Activated CD4-positive, alpha-beta T cell treated with anti-CD3 and anti-CD28 coated beads, Interleukin-2, amount 10 ng/mL, durations not matched to agents 24 days and 14 days (primary cell): Measurements from ENCODE around the gene SYNC. TPM values are rescaled to one million over a fixed set of nuclear protein-coding genes. Genes with fewer than 3 reads are reported as not detected.
"Not testable (repeated sequence)": the region's sequence is repeated elsewhere in the genome, so short reads cannot be mapped to it uniquely, and the experiment has no call there.

Source experiments
- DNase-seq: peaks from one replicate; pipeline ENCODE4 v3.0.0; 2022
- H3K27ac Mint-ChIP-seq: one replicate; pipeline ENCODE4 v1.8.0; 2022; ENCODE audit warnings: mild to moderate bottlenecking, mixed read lengths
- H3K27me3 Mint-ChIP-seq: one replicate; pipeline ENCODE4 v1.8.0; 2022; ENCODE audit warnings: mixed read lengths
- H3K36me3 Mint-ChIP-seq: one replicate; pipeline ENCODE4 v1.8.0; 2022; ENCODE audit warnings: low read depth, mild to moderate bottlenecking, mixed read lengths
- H3K4me1 Mint-ChIP-seq: one replicate; pipeline ENCODE4 v1.8.0; 2021; ENCODE audit warnings: mixed read lengths
- H3K4me3 Mint-ChIP-seq: one replicate; pipeline ENCODE4 v1.8.0; 2022; ENCODE audit warnings: mild to moderate bottlenecking, moderate library complexity, mixed read lengths
- H3K9me3 Mint-ChIP-seq: one replicate; pipeline ENCODE4 v1.8.0; 2021; ENCODE audit warnings: mixed read lengths
- intact Hi-C: fragments of 100-400 bp; cut with micrococcal nuclease; formaldehyde crosslinking; loops from one replicate; pipeline ENCODE4 v1.15.1; 2023
- total RNA-seq: library from RNA; stranded (reverse); gene quantifications from 2 replicates; pipeline ENCODE4 v1.2.3, GENCODE V29; 2022

SYNC gene
- total RNA-seq, 1 donor from 2014 or later: not detected

- peaks cover 12% of the 10 kb centered on the region for H3K4me1 Mint-ChIP-seq
- intact Hi-C loops: no loop called here
- no peaks in the 10 kb centered on the region for H3K36me3 Mint-ChIP-seq
- no peak for DNase-seq
- peaks cover 6% of the 10 kb centered on the region for H3K27me3 Mint-ChIP-seq
- H3K4me3 Mint-ChIP-seq: no peak overlapping the region
- no peaks in the 10 kb centered on the region for H3K9me3 Mint-ChIP-seq
- peak overlapping the region; percentile 54 for H3K27ac Mint-ChIP-seq
Observed at GRCh38 chr1:32695098-32695904, 7.3 kb downstream of the SYNC start.

- intact Hi-C loops: no loop called here
- H3K9me3 Mint-ChIP-seq: no peaks in the 10 kb centered on the region
- H3K4me3 Mint-ChIP-seq: no peak overlapping the region
- peaks cover 12% of the 10 kb centered on the region for H3K4me1 Mint-ChIP-seq
- no peaks in the 10 kb centered on the region for H3K36me3 Mint-ChIP-seq
- H3K27ac Mint-ChIP-seq: no peak overlapping the region
- no peak for DNase-seq
- no peaks in the 10 kb centered on the region for H3K27me3 Mint-ChIP-seq
Observed at GRCh38 chr1:32693455-32694174, 9.0 kb downstream of the SYNC start.

- H3K27ac Mint-ChIP-seq: no peak overlapping the region
- H3K4me1 Mint-ChIP-seq: peaks cover 2% of the 10 kb centered on the region
- no peak for DNase-seq
- H3K9me3 Mint-ChIP-seq: no peaks in the 10 kb centered on the region
- H3K36me3 Mint-ChIP-seq: peaks cover 33% of the 10 kb centered on the region
- intact Hi-C loops: no loop called here
- no peak overlapping the region for H3K4me3 Mint-ChIP-seq
- H3K27me3 Mint-ChIP-seq: no peaks in the 10 kb centered on the region
Observed at GRCh38 chr1:32686387-32686786, 16.2 kb downstream of the SYNC start.

GRCh38 chr1:32685498-32685897 lies 17.1 kb downstream of the SYNC start:
- Mint-ChIP-seq H3K27me3 (no peaks in the 10 kb centered on the region), H3K36me3 (peaks cover 42% of the 10 kb centered on the region), H3K4me3 (no peak overlapping the region), H3K27ac (no peak overlapping the region), H3K9me3 (no peaks in the 10 kb centered on the region), H3K4me1 (peaks cover 2% of the 10 kb centered on the region)
- no peak for DNase-seq
- intact Hi-C loops: no loop called here

GRCh38 chr1:32684167-32684811 lies 18.3 kb downstream of the SYNC start:
- Mint-ChIP-seq H3K9me3 (no peaks in the 10 kb centered on the region), H3K27ac (peak overlapping the region; percentile 45), H3K4me1 (peaks cover 2% of the 10 kb centered on the region), H3K27me3 (no peaks in the 10 kb centered on the region), H3K36me3 (peaks cover 52% of the 10 kb centered on the region), H3K4me3 (no peak overlapping the region)
- DNase-seq: no peak
- intact Hi-C loops: no loop called here

GRCh38 chr1:32683397-32683796 lies 19.2 kb downstream of the SYNC start:
- H3K36me3 Mint-ChIP-seq: peaks cover 57% of the 10 kb centered on the region
- H3K27me3 Mint-ChIP-seq: no peaks in the 10 kb centered on the region
- DNase-seq: no peak
- peak overlapping the region; percentile 45 for H3K27ac Mint-ChIP-seq
- H3K4me3 Mint-ChIP-seq: no peak overlapping the region
- H3K4me1 Mint-ChIP-seq: peaks cover 2% of the 10 kb centered on the region
- H3K9me3 Mint-ChIP-seq: no peaks in the 10 kb centered on the region
- intact Hi-C loops: no loop called here

GRCh38 chr1:32681999-32682398 lies 20.6 kb downstream of the SYNC start:
- Mint-ChIP-seq H3K27me3 (no peaks in the 10 kb centered on the region), H3K27ac (no peak overlapping the region), H3K36me3 (peaks cover 66% of the 10 kb centered on the region), H3K4me1 (peaks cover 2% of the 10 kb centered on the region), H3K4me3 (no peak overlapping the region), H3K9me3 (no peaks in the 10 kb centered on the region)
- no peak for DNase-seq
- intact Hi-C loops: no loop called here

GRCh38 chr1:32681509-32681908 lies 21.1 kb downstream of the SYNC start:
- intact Hi-C loops: no loop called here
- peaks cover 69% of the 10 kb centered on the region for H3K36me3 Mint-ChIP-seq
- H3K27me3 Mint-ChIP-seq: no peaks in the 10 kb centered on the region
- no peaks in the 10 kb centered on the region for H3K9me3 Mint-ChIP-seq
- DNase-seq: no peak
- H3K27ac Mint-ChIP-seq: no peak overlapping the region
- H3K4me3 Mint-ChIP-seq: no peak overlapping the region
- H3K4me1 Mint-ChIP-seq: peaks cover 2% of the 10 kb centered on the region

GRCh38 chr1:32680642-32681041 lies 21.9 kb downstream of the SYNC start:
- Mint-ChIP-seq H3K36me3 (peaks cover 73% of the 10 kb centered on the region), H3K27ac (no peak overlapping the region), H3K4me3 (no peak overlapping the region), H3K9me3 (no peaks in the 10 kb centered on the region), H3K4me1 (peaks cover 2% of the 10 kb centered on the region), H3K27me3 (no peaks in the 10 kb centered on the region)
- DNase-seq: no peak
- intact Hi-C loops: no loop called here

- peaks cover 71% of the 10 kb centered on the region for H3K36me3 Mint-ChIP-seq
- H3K27ac Mint-ChIP-seq, intact Hi-C loops, H3K9me3 Mint-ChIP-seq, H3K4me1 Mint-ChIP-seq, H3K4me3 Mint-ChIP-seq, H3K27me3 Mint-ChIP-seq, DNase-seq: not testable (repeated sequence)
Observed at GRCh38 chr1:32679993-32680392, 22.6 kb downstream of the SYNC start.

- no peak for DNase-seq
- H3K27ac Mint-ChIP-seq: no peak overlapping the region
Observed at GRCh38 chr1:32676945-32677344, 25.6 kb downstream of the SYNC start.

GRCh38 chr1:32668716-32669115 lies 33.9 kb downstream of the SYNC start:
- H3K27ac Mint-ChIP-seq, H3K4me3 Mint-ChIP-seq, H3K9me3 Mint-ChIP-seq, DNase-seq, H3K27me3 Mint-ChIP-seq, H3K4me1 Mint-ChIP-seq, intact Hi-C loops: not testable (repeated sequence)
- peaks cover 63% of the 10 kb centered on the region for H3K36me3 Mint-ChIP-seq

More at GRCh38 chr1:32676945-32677344, 25.6 kb downstream of the SYNC start:
- Mint-ChIP-seq H3K27me3 (no peaks in the 10 kb centered on the region), H3K4me3 (no peak overlapping the region), H3K36me3 (peaks cover 77% of the 10 kb centered on the region), H3K9me3 (no peaks in the 10 kb centered on the region), H3K4me1 (no peaks in the 10 kb centered on the region)
- intact Hi-C loops: no loop called here

GRCh38 chr1:32666901-32667566 lies 35.5 kb downstream of the SYNC start:
- Mint-ChIP-seq H3K4me1 (peaks cover 2% of the 10 kb centered on the region), H3K9me3 (no peaks in the 10 kb centered on the region), H3K4me3 (no peak overlapping the region), H3K36me3 (peaks cover 51% of the 10 kb centered on the region), H3K27me3 (no peaks in the 10 kb centered on the region), H3K27ac (no peak overlapping the region)
- DNase-seq: no peak
- intact Hi-C loops: no loop called here

GRCh38 chr1:32665915-32666314 lies 36.7 kb downstream of the SYNC start:
- Mint-ChIP-seq H3K36me3 (peaks cover 54% of the 10 kb centered on the region), H3K4me3 (no peak overlapping the region), H3K9me3 (no peaks in the 10 kb centered on the region), H3K27ac (no peak overlapping the region), H3K27me3 (no peaks in the 10 kb centered on the region), H3K4me1 (peaks cover 2% of the 10 kb centered on the region)
- DNase-seq: no peak
- intact Hi-C loops: no loop called here
